Occipital lobe (tissue), 1 donor: ENCODE results near the gene DYNC1LI2. TPM values are rescaled to one million over a fixed set of nuclear protein-coding genes. Genes with fewer than 3 reads are reported as not detected.

Experiments
- total RNA-seq: library from RNA; depleted of rRNA; stranded (reverse); fragments of >200 nt; gene quantifications from one replicate; pipeline ENCODE4 v1.2.3, GENCODE V29; 2014

The DYNC1LI2 gene
- total RNA-seq, 1 donor from 2014 or later = 175 TPM

Other genes with a start within 250 kb of the DYNC1LI2 start
- gene TK2, start 201.5 kb downstream of the DYNC1LI2 start, total RNA-seq = 26.4 TPM
- 37.0 TPM for gene CKLF, start 199.0 kb downstream of the DYNC1LI2 start, total RNA-seq
- gene CMTM1, start 185.2 kb downstream of the DYNC1LI2 start, total RNA-seq = 2.7 TPM
- not detected for gene CMTM2, start 172.1 kb downstream of the DYNC1LI2 start, total RNA-seq
- gene CMTM3, start 146.9 kb downstream of the DYNC1LI2 start, total RNA-seq = 8.7 TPM
- gene CMTM4, start 54.9 kb downstream of the DYNC1LI2 start, total RNA-seq = 70.7 TPM
- gene TERB1, start 50.0 kb upstream of the DYNC1LI2 start, total RNA-seq = 0.31 TPM
- gene NAE1, start 79.4 kb upstream of the DYNC1LI2 start, total RNA-seq = 113 TPM
- not detected for gene CA7, start 92.8 kb upstream of the DYNC1LI2 start, total RNA-seq
- 9.2 TPM for gene PDP2, start 128.9 kb upstream of the DYNC1LI2 start, total RNA-seq
- not detected for gene CDH16, start 167.3 kb upstream of the DYNC1LI2 start, total RNA-seq
- 0.94 TPM for gene RRAD, start 173.9 kb upstream of the DYNC1LI2 start, total RNA-seq
- 80.5 TPM for gene CIAO2B, start 182.8 kb upstream of the DYNC1LI2 start, total RNA-seq
- 24.6 TPM for gene CES2, start 183.9 kb upstream of the DYNC1LI2 start, total RNA-seq
- gene CES3, start 209.7 kb upstream of the DYNC1LI2 start, total RNA-seq = 0.78 TPM
- gene CES4A, start 237.0 kb upstream of the DYNC1LI2 start, total RNA-seq = 15.4 TPM